ENCODE measurements around the gene PTF1A. TPM values are rescaled to one million over a fixed set of nuclear protein-coding genes. Genes with fewer than 3 reads are reported as not detected.

Gene PTF1A
- total RNA-seq, 1 experiment from 2014 or later = not detected

GRCh38 chr10:23157691-23158369 is 34.3 kb upstream of the PTF1A start:
- DNase-seq (ENCODE audit: low spot score) (no peak), ATAC-seq (peak; percentile 78)
- H3K4me3 Mint-ChIP-seq = peak overlapping the region; percentile 59
- TF ChIP-seq CBFB (CRISPR knock-in tag; IDR thresholded peaks at IDR 0.05; ENCODE audit: low read depth) (no peak), E2F1 (CRISPR knock-in tag; IDR thresholded peaks at IDR 0.05) (no peak), HMGXB4 (CRISPR knock-in tag; IDR thresholded peaks at IDR 0.05) (no peak), JUN (CRISPR knock-in tag; IDR thresholded peaks at IDR 0.05) (no peak), NR1H2 (CRISPR knock-in tag; IDR thresholded peaks at IDR 0.05) (no peak), GABPB1 (CRISPR knock-in tag; IDR thresholded peaks at IDR 0.05) (no peak), ATF1 (CRISPR knock-in tag; IDR thresholded peaks at IDR 0.05) (no peak), MYBL2 (CRISPR knock-in tag; IDR thresholded peaks at IDR 0.05) (no peak), ZNF671 (CRISPR knock-in tag; IDR thresholded peaks at IDR 0.05) (no peak), ZBTB21 (CRISPR knock-in tag; IDR thresholded peaks at IDR 0.05; ENCODE audit: borderline replicate concordance) (no peak), FOXJ3 (CRISPR knock-in tag; IDR thresholded peaks at IDR 0.05; ENCODE audit: borderline replicate concordance) (no peak), AR (CRISPR knock-in tag; IDR thresholded peaks at IDR 0.05) (no peak), TCF7 (CRISPR knock-in tag; IDR thresholded peaks at IDR 0.05; ENCODE audit: low read depth) (no peak), ZNF423 (CRISPR knock-in tag; IDR thresholded peaks at IDR 0.05) (no peak), RELA (CRISPR knock-in tag; IDR thresholded peaks at IDR 0.05; ENCODE audit: borderline replicate concordance) (no peak), EMX1 (CRISPR knock-in tag; IDR thresholded peaks at IDR 0.05) (no peak)
- TF ChIP-seq, protein P1, sequence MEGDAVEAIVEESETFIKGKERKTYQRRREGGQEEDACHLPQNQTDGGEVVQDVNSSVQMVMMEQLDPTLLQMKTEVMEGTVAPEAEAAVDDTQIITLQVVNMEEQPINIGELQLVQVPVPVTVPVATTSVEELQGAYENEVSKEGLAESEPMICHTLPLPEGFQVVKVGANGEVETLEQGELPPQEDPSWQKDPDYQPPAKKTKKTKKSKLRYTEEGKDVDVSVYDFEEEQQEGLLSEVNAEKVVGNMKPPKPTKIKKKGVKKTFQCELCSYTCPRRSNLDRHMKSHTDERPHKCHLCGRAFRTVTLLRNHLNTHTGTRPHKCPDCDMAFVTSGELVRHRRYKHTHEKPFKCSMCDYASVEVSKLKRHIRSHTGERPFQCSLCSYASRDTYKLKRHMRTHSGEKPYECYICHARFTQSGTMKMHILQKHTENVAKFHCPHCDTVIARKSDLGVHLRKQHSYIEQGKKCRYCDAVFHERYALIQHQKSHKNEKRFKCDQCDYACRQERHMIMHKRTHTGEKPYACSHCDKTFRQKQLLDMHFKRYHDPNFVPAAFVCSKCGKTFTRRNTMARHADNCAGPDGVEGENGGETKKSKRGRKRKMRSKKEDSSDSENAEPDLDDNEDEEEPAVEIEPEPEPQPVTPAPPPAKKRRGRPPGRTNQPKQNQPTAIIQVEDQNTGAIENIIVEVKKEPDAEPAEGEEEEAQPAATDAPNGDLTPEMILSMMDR (IDR thresholded peaks at IDR 0.05) = no peak
- TF ChIP-seq, protein P2, sequence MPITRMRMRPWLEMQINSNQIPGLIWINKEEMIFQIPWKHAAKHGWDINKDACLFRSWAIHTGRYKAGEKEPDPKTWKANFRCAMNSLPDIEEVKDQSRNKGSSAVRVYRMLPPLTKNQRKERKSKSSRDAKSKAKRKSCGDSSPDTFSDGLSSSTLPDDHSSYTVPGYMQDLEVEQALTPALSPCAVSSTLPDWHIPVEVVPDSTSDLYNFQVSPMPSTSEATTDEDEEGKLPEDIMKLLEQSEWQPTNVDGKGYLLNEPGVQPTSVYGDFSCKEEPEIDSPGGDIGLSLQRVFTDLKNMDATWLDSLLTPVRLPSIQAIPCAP (CRISPR knock-in tag; IDR thresholded peaks at IDR 0.05) = no peak
- H3K4me1 Mint-ChIP-seq = peaks cover 15% of the 10 kb centered on the region
- ChIA-PET CTCF (interaction anchor here (0.5 to 4.6 kb wide), 45 partner anchors 9 to 1394 kb away, joined by 3 to 86 read pairs (median 4); partner anchors contain the start of gene PTF1A), POLR2A (interaction anchor here (1.0 kb wide), 1 partner anchor 135 kb away, joined by 3 read pairs; no protein-coding TSS in a partner anchor)
- H3K36me3 Mint-ChIP-seq = no peaks in the 10 kb centered on the region
- H3K27ac Mint-ChIP-seq = no peak overlapping the region
- H3K9me3 Mint-ChIP-seq = no peaks in the 10 kb centered on the region
- H3K27me3 Mint-ChIP-seq (ENCODE audit: low read depth) = peaks cover 14% of the 10 kb centered on the region

Measured in WTC11 (cell line).